Measurements from ENCODE around the gene ARHGEF2.

ARHGEF2 gene

GRCh38 chr1:155990005-155990739, 11.8 kb upstream of the ARHGEF2 start:
- DNase-seq = no peak

- peak; percentile 76 for DNase-seq
Measured at GRCh38 chr1:155989242-155990004, 11.1 kb upstream of the ARHGEF2 start.

- DNase-seq = peak; percentile 0
Measured at GRCh38 chr1:155984903-155985645, 6.7 kb upstream of the ARHGEF2 start.

- no peak for DNase-seq
Measured at GRCh38 chr1:155984341-155984740, 6.0 kb upstream of the ARHGEF2 start.

- DNase-seq = peak; percentile 100
Measured at GRCh38 chr1:155983191-155984024, 5.1 kb upstream of the ARHGEF2 start.

GRCh38 chr1:155982106-155982505, 3.8 kb upstream of the ARHGEF2 start:
- peak; percentile 7 for DNase-seq

GRCh38 chr1:155981266-155982088, 3.1 kb upstream of the ARHGEF2 start:
- peak; percentile 94 for DNase-seq

- DNase-seq = peak; percentile 64
Measured at GRCh38 chr1:155979597-155980343, 1.4 kb upstream of the ARHGEF2 start.

GRCh38 chr1:155978973-155979429, 654 bp upstream of the ARHGEF2 start:
- DNase-seq = peak; percentile 76

GRCh38 chr1:155977690-155978324, 540 bp downstream of the ARHGEF2 start:
- DNase-seq = peak; percentile 45

GRCh38 chr1:155976913-155977689, 1.2 kb downstream of the ARHGEF2 start:
- DNase-seq = no peak

- DNase-seq = peak; percentile 84
Measured at GRCh38 chr1:155976062-155976912, 2.1 kb downstream of the ARHGEF2 start.

GRCh38 chr1:155975375-155976061, 2.8 kb downstream of the ARHGEF2 start:
- DNase-seq = no peak

GRCh38 chr1:155974208-155975115, 3.9 kb downstream of the ARHGEF2 start:
- no peak for DNase-seq

GRCh38 chr1:155973723-155974122, 4.6 kb downstream of the ARHGEF2 start:
- no peak for DNase-seq

- no peak for DNase-seq
Measured at GRCh38 chr1:155971910-155972809, 6.2 kb downstream of the ARHGEF2 start.

Measured in EL (cell line).